GM19025 (cell line): ENCODE measurements around the gene POU2F2.

Experiments used
- ATAC-seq: cut with Tn5 transposase; IDR thresholded peaks from one replicate; pipeline ENCODE4 v1.9.1; 2021; ENCODE audit warnings: mild to moderate bottlenecking, low read depth, moderate library complexity; ENCODE audit not compliant: unreplicated experiment

The POU2F2 gene

DNA sequence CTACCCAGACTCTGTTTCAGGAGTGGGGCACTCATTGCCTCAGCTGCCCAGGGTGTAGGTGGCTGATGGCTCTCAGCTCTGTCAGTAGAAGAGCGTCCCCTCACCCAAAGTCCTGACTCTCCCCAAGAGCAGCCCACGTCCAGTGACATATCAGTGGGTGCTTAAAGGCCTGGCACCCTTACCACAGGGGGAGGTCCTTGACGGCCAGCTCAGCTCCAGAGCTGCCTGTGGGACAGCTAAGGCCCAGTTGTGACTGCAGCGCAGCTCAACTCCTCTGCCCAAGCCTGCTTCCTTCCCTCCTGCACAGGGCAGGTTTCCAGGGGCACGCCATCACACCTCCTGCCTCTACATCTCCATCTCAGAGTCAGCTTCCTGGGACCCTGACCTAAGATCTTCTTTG lies 94.6 kb downstream of the POU2F2 start:
- no peak for ATAC-seq
